ENCODE results near the gene IL12RB2.
A peak's percentile ranks its signal among the peaks of the same experiment; 100 is the strongest.

The IL12RB2 gene

GRCh38 chr1:67348586-67349252 is 41.0 kb downstream of the IL12RB2 start:
- no peak for DNase-seq

GRCh38 chr1:67350783-67351182 is 43.1 kb downstream of the IL12RB2 start:
- no peak for DNase-seq

GRCh38 chr1:67352211-67352610 is 44.5 kb downstream of the IL12RB2 start:
- no peak for DNase-seq

DNA sequence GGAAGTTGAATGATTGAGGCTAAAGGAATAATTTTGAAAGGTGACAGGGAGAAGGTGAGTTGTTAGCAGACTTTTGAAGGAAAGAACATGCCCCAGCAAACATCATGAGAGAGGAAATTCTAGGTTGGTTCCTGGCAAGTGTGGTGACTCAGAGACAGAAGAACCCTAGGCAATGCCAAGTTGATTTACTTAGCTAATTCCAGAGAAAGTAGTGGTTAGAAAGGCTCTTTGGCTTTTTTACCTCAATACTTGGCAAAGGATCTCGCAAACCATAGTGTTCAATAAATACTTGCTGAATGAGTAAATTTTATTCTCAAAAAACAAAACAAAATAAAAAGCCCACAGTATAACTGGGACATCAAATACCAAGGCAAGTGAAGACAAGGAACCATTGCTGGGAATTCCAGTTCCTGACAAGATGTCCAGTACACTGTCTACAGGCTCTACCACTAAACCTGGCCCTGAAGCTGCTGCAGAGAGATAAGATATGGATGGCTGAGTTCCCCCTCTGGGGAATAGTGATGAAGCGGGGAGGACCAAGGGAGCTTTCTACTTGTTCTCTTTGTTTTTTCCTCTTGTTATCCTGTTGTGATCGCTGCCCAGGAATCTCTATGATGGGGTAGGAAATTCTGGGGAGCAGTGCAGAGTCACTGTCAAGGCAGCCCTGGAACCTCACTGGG is 48.2 kb downstream of the IL12RB2 start:
- no peak for DNase-seq

- DNase-seq = no peak
Observed at GRCh38 chr1:67359592-67359991, 51.9 kb downstream of the IL12RB2 start.

DNA sequence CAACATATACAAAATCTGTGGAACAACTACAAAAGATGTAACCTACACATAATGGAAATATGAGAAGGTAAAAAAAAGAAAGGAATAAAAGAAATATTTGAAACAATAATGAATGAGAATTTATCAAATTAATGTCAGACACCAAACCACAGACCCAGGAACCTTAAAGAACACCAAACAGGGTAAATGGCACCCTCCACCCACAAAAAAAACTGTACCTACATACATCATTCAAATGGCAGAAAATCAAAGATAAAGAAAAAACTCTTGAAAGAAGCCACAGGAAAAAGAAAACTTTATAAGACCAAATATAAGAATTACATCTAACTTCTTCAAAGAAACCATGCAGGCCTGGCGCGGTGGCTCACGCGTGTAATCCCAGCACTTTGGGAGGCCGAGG is 54.0 kb downstream of the IL12RB2 start:
- DNase-seq = no peak

GRCh38 chr1:67367370-67368045 is 59.8 kb downstream of the IL12RB2 start:
- peak; percentile 30 for DNase-seq

GRCh38 chr1:67368046-67368514 is 60.4 kb downstream of the IL12RB2 start:
- no peak for DNase-seq

GRCh38 chr1:67371043-67371442 is 63.4 kb downstream of the IL12RB2 start:
- DNase-seq = no peak

GRCh38 chr1:67371681-67372080 is 64.0 kb downstream of the IL12RB2 start:
- no peak for DNase-seq

DNA sequence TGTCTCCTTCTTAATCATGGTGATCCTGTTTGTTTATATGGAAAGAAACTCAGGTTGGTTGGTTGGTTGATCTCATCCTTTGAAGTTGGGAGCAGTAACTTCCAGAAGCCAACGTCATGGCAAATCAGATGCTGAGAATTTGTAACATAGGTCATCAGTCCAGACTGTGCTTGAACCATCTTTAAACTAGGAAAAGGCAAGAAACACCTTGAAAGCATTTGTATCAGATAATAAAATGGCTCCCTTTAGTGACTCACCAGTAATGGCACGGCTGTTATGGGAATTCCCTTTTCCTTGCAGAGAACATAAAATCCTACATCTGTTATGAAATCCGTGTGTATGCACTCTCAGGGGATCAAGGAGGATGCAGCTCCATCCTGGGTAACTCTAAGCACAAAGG is 64.5 kb downstream of the IL12RB2 start:
- DNase-seq = no peak

- no peak for DNase-seq
Observed at GRCh38 chr1:67372898-67373297, 65.2 kb downstream of the IL12RB2 start.

- DNase-seq = no peak
Observed at GRCh38 chr1:67376381-67376780, 68.7 kb downstream of the IL12RB2 start.

GRCh38 chr1:67377253-67377652 is 69.6 kb downstream of the IL12RB2 start:
- DNase-seq = no peak

GRCh38 chr1:67381154-67381553 is 73.5 kb downstream of the IL12RB2 start:
- DNase-seq = no peak

- DNase-seq = no peak
Observed at GRCh38 chr1:67382292-67382691, 74.6 kb downstream of the IL12RB2 start.

GRCh38 chr1:67383999-67384638 is 76.4 kb downstream of the IL12RB2 start:
- no peak for DNase-seq

DNA sequence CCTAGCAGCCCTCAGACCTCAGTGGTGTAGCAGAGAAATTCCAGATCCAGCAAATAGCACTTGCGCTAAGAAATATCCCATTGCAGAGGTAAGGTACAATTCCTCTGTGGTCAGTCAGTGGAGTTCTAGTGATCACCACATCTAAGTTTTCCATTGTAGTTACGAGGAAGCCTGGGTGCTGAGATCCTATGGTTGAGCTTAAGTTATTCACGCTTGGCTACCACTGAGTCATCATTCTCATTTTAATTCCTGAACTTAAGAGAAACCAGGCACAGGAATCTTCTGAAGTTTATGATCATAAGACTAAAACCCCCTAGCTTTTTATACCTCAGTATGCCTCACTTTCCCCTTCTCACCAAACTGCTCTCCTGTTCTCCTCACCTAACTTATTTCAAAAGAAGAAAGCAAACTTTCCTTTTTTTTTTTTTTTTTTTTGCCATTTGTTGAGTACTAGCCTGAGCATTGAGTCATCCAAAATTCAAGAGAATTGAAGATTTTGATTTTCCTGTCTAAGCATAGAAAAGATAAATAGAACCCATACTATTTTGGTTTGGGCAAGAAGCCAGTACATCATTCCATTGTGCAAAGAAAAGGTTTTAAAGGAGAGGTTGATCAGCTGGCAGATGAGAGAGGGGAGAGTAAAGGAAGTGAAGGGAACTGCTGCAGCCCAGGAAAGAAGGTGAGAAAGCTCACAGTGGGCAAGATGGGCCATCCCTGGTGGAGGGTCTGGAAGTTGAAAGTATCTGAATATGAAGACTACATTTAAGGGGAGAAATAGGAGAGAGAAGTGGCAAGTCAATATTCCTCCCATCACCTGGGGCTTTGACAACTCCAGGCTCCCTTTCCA is 82.6 kb downstream of the IL12RB2 start:
- DNase-seq = no peak

GRCh38 chr1:67393240-67393639 is 85.6 kb downstream of the IL12RB2 start:
- DNase-seq = peak; percentile 31

DNA sequence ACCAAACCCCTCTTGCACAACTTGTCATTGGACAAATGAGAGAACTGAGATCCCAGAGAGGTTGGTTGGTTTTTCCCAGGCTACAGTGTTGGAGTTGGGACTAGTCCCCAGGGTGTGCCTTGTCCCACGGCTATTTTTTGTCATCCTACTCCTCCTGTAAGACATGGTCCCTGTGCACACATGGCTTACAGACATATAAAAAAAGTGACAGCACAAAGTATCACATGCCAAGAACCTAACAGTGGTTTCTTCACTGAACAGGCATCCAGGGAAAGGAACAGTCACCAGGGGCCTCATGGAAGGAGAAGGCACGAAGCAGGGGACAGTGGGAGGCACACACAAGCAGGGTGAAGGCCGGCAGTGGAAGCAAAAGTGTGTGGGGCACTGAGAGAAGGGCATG is 86.1 kb downstream of the IL12RB2 start:
- no peak for DNase-seq

DNA sequence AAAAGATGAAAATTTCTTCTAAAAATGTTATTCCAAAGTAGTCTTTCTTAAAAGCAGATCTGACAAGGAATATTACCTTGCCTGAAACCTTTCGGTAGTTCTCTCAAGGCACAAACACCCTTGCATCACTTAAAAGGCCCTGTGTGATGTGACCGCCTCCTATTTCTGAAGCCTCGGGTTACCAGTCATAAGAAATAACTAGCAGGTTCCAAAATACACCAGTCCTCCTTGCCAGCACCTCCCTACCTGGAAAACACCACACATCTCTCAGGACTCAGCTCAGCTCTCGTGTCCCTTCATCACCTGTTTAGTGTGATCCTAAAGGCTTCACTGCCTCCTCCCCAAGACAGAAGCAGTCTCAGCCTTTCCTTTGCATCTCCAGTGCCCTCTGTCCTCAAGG is 86.9 kb downstream of the IL12RB2 start:
- DNase-seq = no peak

GRCh38 chr1:67399199-67399993 is 91.7 kb downstream of the IL12RB2 start:
- DNase-seq = no peak

Data from NCI-H1092 treated with DMSO at 0.1 percent for 48 hours (cell line).